C4-2B (cell line): ENCODE data around the gene ARHGAP22.

ENCODE experiments used
- ZFX ChIP-seq: fragments of 450-650 bp; IDR thresholded peaks from 2 replicates; pipeline ENCODE4 v1.6.1; 2017
- TF ChIP-seq, protein P1 (sequence below): fragments of 450-650 bp; conservative IDR thresholded peaks from 2 replicates; pipeline ENCODE4 v1.5.1; 2017; ENCODE audit warnings: mild to moderate bottlenecking

DNA sequence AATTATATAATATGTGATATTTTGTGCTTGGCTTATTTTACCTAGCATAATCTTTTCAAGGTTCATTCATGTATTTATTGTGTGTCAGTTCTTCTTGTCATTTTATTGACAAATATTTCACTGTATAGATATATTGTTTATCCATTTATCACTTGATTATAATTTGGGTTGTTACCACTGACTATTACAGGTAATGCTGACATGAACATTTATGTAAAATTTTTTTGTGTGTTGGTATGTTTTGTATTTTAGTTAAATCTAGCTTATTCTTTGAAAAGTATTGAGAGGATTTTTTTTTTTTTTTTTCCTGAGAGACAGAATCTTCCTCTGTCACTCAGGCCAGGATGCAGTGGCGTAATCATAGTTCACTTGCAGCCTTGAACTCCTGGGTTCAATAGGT is 190.7 kb downstream of the ARHGAP22 start:
- TF ChIP-seq, protein P1, sequence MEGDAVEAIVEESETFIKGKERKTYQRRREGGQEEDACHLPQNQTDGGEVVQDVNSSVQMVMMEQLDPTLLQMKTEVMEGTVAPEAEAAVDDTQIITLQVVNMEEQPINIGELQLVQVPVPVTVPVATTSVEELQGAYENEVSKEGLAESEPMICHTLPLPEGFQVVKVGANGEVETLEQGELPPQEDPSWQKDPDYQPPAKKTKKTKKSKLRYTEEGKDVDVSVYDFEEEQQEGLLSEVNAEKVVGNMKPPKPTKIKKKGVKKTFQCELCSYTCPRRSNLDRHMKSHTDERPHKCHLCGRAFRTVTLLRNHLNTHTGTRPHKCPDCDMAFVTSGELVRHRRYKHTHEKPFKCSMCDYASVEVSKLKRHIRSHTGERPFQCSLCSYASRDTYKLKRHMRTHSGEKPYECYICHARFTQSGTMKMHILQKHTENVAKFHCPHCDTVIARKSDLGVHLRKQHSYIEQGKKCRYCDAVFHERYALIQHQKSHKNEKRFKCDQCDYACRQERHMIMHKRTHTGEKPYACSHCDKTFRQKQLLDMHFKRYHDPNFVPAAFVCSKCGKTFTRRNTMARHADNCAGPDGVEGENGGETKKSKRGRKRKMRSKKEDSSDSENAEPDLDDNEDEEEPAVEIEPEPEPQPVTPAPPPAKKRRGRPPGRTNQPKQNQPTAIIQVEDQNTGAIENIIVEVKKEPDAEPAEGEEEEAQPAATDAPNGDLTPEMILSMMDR: no peak
- no peak for TF ChIP-seq ZFX
